MM.1S (cell line): Measurements from ENCODE around the gene C6orf163.

ENCODE experiments used
- DNase-seq: peaks from one replicate; pipeline ENCODE4 v3.0.0-alpha.2; 2015
- H2AFZ ChIP-seq: fragments of 300-600 bp; sonication (generic); 2 replicates; pipeline ENCODE4 v1.6.0; 2016; ENCODE audit warnings: antibody characterized with exemption, low read length
- H3F3A ChIP-seq: fragments of 300-600 bp; sonication (generic); 2 replicates; pipeline ENCODE4 v1.6.1; 2016; ENCODE audit warnings: mild to moderate bottlenecking, antibody characterized with exemption, low read length, moderate library complexity, mixed read lengths; ENCODE audit not compliant: insufficient read depth
- H3K27ac ChIP-seq: fragments of 300-600 bp; sonication (generic); 2 replicates; pipeline ENCODE4 v1.5.1; 2016; ENCODE audit warnings: mild to moderate bottlenecking, low read length
- H3K27me3 ChIP-seq: fragments of 300-600 bp; sonication (generic); replicated peaks from 2 replicates; pipeline ENCODE4 v1.6.0; 2016; ENCODE audit warnings: low read length; ENCODE audit not compliant: insufficient read depth
- H3K36me3 ChIP-seq: fragments of 300-600 bp; sonication (generic); replicated peaks from 2 replicates; pipeline ENCODE4 v1.6.1; 2016; ENCODE audit warnings: mild to moderate bottlenecking, low read length, mixed read lengths; ENCODE audit not compliant: insufficient read depth
- H3K4me1 ChIP-seq: fragments of 300-600 bp; sonication (generic); 2 replicates; pipeline ENCODE4 v1.6.1; 2016; ENCODE audit warnings: low read length, mixed read lengths
- H3K4me2 ChIP-seq: fragments of 300-600 bp; sonication (generic); 2 replicates; pipeline ENCODE4 v1.6.0; 2016; ENCODE audit warnings: low read depth, low read length
- H3K4me3 ChIP-seq: fragments of 300-600 bp; sonication (generic); 2 replicates; pipeline ENCODE4 v1.5.1; 2016; ENCODE audit warnings: low read length, mixed read lengths
- H3K79me2 ChIP-seq: fragments of 300-600 bp; sonication (generic); 2 replicates; pipeline ENCODE4 v1.6.1; 2016; ENCODE audit warnings: mixed run types, low read length, mixed read lengths
- H3K9ac ChIP-seq: fragments of 300-600 bp; sonication (generic); 2 replicates; pipeline ENCODE4 v1.6.1; 2016; ENCODE audit warnings: low read length, mixed read lengths
- H3K9me2 ChIP-seq: fragments of 300-600 bp; sonication (generic); replicated peaks from 2 replicates; pipeline ENCODE4 v1.6.1; 2016; ENCODE audit warnings: mild to moderate bottlenecking, low read length, mixed read lengths; ENCODE audit not compliant: insufficient read depth
- H3K9me3 ChIP-seq: fragments of 300-600 bp; sonication (generic); replicated peaks from 2 replicates; pipeline ENCODE4 v1.6.1; 2016; ENCODE audit warnings: mild to moderate bottlenecking, low read length, mixed read lengths; ENCODE audit not compliant: insufficient read depth
- H4K20me1 ChIP-seq: fragments of 300-600 bp; sonication (generic); 2 replicates; pipeline ENCODE4 v1.6.1; 2016; ENCODE audit warnings: mild to moderate bottlenecking, low read length, moderate library complexity, mixed read lengths; ENCODE audit not compliant: insufficient read depth
- EZH2 ChIP-seq: fragments of 300-600 bp; sonication (generic); optimal IDR thresholded peaks from 2 replicates; pipeline ENCODE3; 2017; ENCODE audit warnings: low read depth, mild to moderate bottlenecking, antibody characterized with exemption, low read length, mixed read lengths
- EZH2phosphoT487 ChIP-seq: fragments of 300-600 bp; sonication (generic); IDR thresholded peaks from 2 replicates; pipeline ENCODE4 v1.6.1; 2018; ENCODE audit warnings: antibody characterized with exemption, low read length
- TF ChIP-seq, protein P1 (sequence below): fragments of 300-600 bp; sonication (generic); IDR thresholded peaks from 2 replicates; pipeline ENCODE4 v1.5.1; 2016; ENCODE audit warnings: antibody characterized with exemption, low read length, mixed read lengths

Gene C6orf163

DNA sequence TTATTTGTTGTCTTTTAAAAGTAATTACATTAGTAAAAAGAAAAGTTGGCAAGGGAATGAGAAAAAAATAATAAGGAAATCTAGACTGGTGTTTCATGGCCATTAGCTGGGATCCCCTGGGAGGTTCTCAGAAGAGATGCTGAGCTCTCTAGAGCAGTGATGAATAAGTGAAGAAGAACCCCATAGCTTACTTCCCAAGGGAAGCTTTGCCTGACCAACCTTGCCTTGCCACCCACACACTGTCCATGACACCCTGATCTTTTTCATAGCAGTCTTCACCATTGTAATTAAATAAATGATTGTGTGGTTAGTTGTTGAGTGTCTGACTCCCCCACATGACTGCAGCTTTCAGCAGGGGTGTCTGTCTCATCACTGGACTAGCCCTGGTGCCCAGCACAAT lies 5.9 kb downstream of the C6orf163 start:
- Histone ChIP-seq H3K27me3 (no peaks in the 10 kb centered on the region), H3K9me3 (no peaks in the 10 kb centered on the region), H3K36me3 (no peaks in the 10 kb centered on the region), H4K20me1 (no peaks in the 10 kb centered on the region), H3K9ac (no peak overlapping the region), H3K4me1 (no peaks in the 10 kb centered on the region), H3K27ac (no peak overlapping the region), H2AFZ (no peak overlapping the region), H3K4me2 (no peak overlapping the region), H3K79me2 (no peaks in the 10 kb centered on the region), H3K4me3 (no peak overlapping the region), H3K9me2 (no peaks in the 10 kb centered on the region), H3F3A (no peaks in the 10 kb centered on the region)
- TF ChIP-seq, protein P1, sequence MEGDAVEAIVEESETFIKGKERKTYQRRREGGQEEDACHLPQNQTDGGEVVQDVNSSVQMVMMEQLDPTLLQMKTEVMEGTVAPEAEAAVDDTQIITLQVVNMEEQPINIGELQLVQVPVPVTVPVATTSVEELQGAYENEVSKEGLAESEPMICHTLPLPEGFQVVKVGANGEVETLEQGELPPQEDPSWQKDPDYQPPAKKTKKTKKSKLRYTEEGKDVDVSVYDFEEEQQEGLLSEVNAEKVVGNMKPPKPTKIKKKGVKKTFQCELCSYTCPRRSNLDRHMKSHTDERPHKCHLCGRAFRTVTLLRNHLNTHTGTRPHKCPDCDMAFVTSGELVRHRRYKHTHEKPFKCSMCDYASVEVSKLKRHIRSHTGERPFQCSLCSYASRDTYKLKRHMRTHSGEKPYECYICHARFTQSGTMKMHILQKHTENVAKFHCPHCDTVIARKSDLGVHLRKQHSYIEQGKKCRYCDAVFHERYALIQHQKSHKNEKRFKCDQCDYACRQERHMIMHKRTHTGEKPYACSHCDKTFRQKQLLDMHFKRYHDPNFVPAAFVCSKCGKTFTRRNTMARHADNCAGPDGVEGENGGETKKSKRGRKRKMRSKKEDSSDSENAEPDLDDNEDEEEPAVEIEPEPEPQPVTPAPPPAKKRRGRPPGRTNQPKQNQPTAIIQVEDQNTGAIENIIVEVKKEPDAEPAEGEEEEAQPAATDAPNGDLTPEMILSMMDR = no peak
- TF ChIP-seq EZH2phosphoT487 (no peak), EZH2 (no peak)
- no peak for DNase-seq

DNA sequence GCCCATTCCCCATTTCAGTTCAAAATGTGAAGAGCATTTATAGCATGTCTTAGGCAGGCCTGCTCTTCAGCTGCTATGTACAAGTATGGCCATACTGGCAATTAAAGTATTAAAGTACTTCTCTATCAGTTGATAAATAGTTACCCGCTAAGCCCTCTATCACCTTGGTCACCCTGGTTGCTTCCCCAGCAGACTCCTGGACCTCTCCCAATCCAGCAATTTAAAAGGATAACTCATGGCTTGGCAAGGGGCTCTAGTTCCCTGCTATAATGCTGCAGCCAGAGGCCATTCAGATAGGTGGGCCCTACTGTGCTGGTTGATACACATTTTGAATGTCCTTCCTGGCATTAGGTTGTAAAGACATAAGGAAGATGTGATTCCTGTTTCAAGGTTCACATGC lies 7.0 kb downstream of the C6orf163 start:
- no peaks in the 10 kb centered on the region for H3K79me2 ChIP-seq
- H3K27ac ChIP-seq = no peak overlapping the region
- no peaks in the 10 kb centered on the region for H4K20me1 ChIP-seq
- H3K27me3 ChIP-seq = no peaks in the 10 kb centered on the region
- no peaks in the 10 kb centered on the region for H3K36me3 ChIP-seq
- no peak overlapping the region for H3K9ac ChIP-seq
- H3K4me1 ChIP-seq = no peaks in the 10 kb centered on the region
- TF ChIP-seq EZH2 (no peak), EZH2phosphoT487 (no peak)
- TF ChIP-seq, protein P1 = no peak
- DNase-seq = no peak
- H3K4me2 ChIP-seq = no peak overlapping the region
- no peaks in the 10 kb centered on the region for H3F3A ChIP-seq
- H3K9me3 ChIP-seq = no peaks in the 10 kb centered on the region
- no peaks in the 10 kb centered on the region for H3K9me2 ChIP-seq
- H3K4me3 ChIP-seq = no peak overlapping the region
- H2AFZ ChIP-seq = no peak overlapping the region

GRCh38 chr6:87356181-87356580 lies 11.6 kb downstream of the C6orf163 start:
- no peaks in the 10 kb centered on the region for H3K36me3 ChIP-seq
- H3F3A ChIP-seq = no peaks in the 10 kb centered on the region
- no peak overlapping the region for H3K4me2 ChIP-seq
- H4K20me1 ChIP-seq = no peaks in the 10 kb centered on the region
- no peak overlapping the region for H2AFZ ChIP-seq
- no peak overlapping the region for H3K4me3 ChIP-seq
- H3K9ac ChIP-seq = no peak overlapping the region
- no peaks in the 10 kb centered on the region for H3K9me2 ChIP-seq
- TF ChIP-seq EZH2phosphoT487 = no peak
- TF ChIP-seq EZH2 = no peak
- TF ChIP-seq, protein P1 = no peak
- no peaks in the 10 kb centered on the region for H3K4me1 ChIP-seq
- H3K9me3 ChIP-seq = no peaks in the 10 kb centered on the region
- no peak overlapping the region for H3K27ac ChIP-seq
- H3K79me2 ChIP-seq = no peaks in the 10 kb centered on the region
- no peaks in the 10 kb centered on the region for H3K27me3 ChIP-seq
- no peak for DNase-seq
